Left lung (tissue), 10 donors: ENCODE results near the gene ZNF516. TPM values are rescaled to one million over a fixed set of nuclear protein-coding genes. Genes with fewer than 3 reads are reported as not detected.

Source experiments
- ATAC-seq: fragments of 200-7000 bp; cut with Tn5 transposase; one replicate; pipeline ENCODE4 v1.9.1; 2020; ENCODE audit warnings: moderate library complexity
- DNase-seq, 4 donors: peaks; one replicate each; pipeline ENCODE4 v3.0.0-alpha.2; 2013 to 2020
- H3K27ac ChIP-seq, 2 donors: fragments of 200-600 bp; sonication (generic) in 1 of 2; one replicate each; pipeline versions ENCODE4 v1.5.0 to v1.8.0; 2020 to 2021
- H3K27me3 ChIP-seq, 2 donors: fragments of 200-600 bp; sonication (generic) in 1 of 2; one replicate each; pipeline versions ENCODE4 v1.5.0 to v1.8.0; 2020 to 2021
- H3K36me3 ChIP-seq, 2 donors: fragments of 200-600 bp; sonication (generic) in 1 of 2; one replicate each; pipeline versions ENCODE4 v1.5.0 to v1.8.0; 2020 to 2021
- H3K4me1 ChIP-seq, 2 donors: fragments of 200-600 bp; one replicate each; pipeline ENCODE4 v1.8.0; 2021
- H3K4me3 ChIP-seq, 2 donors: fragments of 200-600 bp; sonication (generic) in 1 of 2; one replicate each; pipeline versions ENCODE4 v1.5.0 to v1.8.0; 2020 to 2021; ENCODE audit warnings: mild to moderate bottlenecking in 1 of 2
- H3K9me3 ChIP-seq, 2 donors: fragments of 200-600 bp; sonication (generic) in 1 of 2; one replicate each; pipeline versions ENCODE4 v1.5.0 to v1.8.0; 2020 to 2021
- intact Hi-C, 2 donors: fragments of 100-400 bp; cut with DNase I; formaldehyde crosslinking; loops; one replicate each; pipeline versions ENCODE4 v1.11.2 to v1.14.2; 2022
- polyA plus RNA-seq, 6 donors: library from polyadenylated mRNA; unstranded; fragments of 120-200 nt; gene quantifications; one replicate each; pipeline ENCODE4 v1.2.1, GENCODE V29; 2013; ENCODE audit not compliant: insufficient read length in 6 of 6
- total RNA-seq, 2 donors: library from RNA; stranded (reverse); fragmentation: NEBNext Ultra II Directional; extraction: Animal tissue kit (Norgen Biotek cat#: 25700); gene quantifications; one replicate each; pipeline ENCODE4 v1.2.1, GENCODE V29; 2021
- TF ChIP-seq, protein P1 (sequence below), 2 donors: fragments of 200-600 bp; sonication (generic) in 1 of 2; IDR thresholded peaks; one replicate each; pipeline versions ENCODE4 v1.5.0 to v1.8.0; 2021; ENCODE audit warnings: antibody characterized with exemption in 2 of 2
- donor health status: DM: no; HTN: yes; CAD: no.
- donor health status: DM: no; HTN: no; CAD: no.

The ZNF516 gene
- total and polyA plus RNA-seq, 8 donors = 33.9 to 51.2 (median 46.8) TPM

DNA sequence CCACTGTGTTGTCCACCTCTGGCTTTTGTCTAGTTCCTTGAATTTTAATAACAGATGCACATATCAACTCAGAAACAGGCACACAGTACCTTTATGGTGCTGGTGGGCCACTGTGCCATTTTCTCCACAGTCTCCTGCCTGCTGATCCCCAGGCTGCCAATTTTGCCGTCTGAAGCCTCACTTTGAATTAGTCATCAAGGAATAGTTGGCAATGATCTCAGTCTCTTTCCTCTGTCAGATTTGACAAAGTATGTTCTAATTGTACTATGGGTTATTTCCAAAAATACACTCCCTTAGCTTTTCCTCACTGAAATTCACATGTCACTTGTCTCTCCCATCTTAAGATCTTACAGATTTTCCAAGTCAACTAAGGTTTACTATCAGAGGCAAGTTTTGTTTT lies 140.7 kb downstream of the ZNF516 start:
- no peak for ATAC-seq
- H3K4me1 ChIP-seq = peaks cover 0 to under 1% of the 10 kb centered on the region in 2 donors
- intact Hi-C loops = no loop called here
- DNase-seq = no peak
- no peaks in the 10 kb centered on the region for H3K9me3 ChIP-seq
- H3K36me3 ChIP-seq = peaks cover 0 to 38% of the 10 kb centered on the region in 2 donors
- no peak overlapping the region for H3K4me3 ChIP-seq
- no peak overlapping the region for H3K27ac ChIP-seq
- H3K27me3 ChIP-seq = peaks cover 0 to 9% of the 10 kb centered on the region in 2 donors
- TF ChIP-seq, protein P1, sequence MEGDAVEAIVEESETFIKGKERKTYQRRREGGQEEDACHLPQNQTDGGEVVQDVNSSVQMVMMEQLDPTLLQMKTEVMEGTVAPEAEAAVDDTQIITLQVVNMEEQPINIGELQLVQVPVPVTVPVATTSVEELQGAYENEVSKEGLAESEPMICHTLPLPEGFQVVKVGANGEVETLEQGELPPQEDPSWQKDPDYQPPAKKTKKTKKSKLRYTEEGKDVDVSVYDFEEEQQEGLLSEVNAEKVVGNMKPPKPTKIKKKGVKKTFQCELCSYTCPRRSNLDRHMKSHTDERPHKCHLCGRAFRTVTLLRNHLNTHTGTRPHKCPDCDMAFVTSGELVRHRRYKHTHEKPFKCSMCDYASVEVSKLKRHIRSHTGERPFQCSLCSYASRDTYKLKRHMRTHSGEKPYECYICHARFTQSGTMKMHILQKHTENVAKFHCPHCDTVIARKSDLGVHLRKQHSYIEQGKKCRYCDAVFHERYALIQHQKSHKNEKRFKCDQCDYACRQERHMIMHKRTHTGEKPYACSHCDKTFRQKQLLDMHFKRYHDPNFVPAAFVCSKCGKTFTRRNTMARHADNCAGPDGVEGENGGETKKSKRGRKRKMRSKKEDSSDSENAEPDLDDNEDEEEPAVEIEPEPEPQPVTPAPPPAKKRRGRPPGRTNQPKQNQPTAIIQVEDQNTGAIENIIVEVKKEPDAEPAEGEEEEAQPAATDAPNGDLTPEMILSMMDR (IDR thresholded peaks at IDR 0.05) = no peak

DNA sequence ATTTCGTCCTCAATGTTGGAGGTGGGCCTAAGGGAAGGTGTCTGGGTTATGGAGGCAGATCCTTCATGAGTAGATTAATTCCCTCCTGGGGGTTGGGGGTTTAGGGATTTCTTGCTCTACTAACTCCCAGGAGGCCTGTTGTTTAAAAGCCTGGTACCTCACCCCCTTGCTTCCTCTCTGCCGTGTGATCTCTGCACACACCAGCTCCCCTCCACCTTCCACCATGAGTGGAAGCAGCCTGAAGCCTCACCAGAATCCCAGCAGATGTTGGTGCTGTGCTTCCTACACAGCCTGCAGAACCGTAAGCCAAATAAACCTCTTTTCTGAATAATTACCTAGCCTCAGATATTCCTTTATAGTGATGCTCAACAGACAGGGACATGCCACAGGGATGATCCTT lies 141.5 kb downstream of the ZNF516 start:
- H3K27ac ChIP-seq = no peak overlapping the region
- no peak for ATAC-seq
- intact Hi-C loops = no loop called here

DNA sequence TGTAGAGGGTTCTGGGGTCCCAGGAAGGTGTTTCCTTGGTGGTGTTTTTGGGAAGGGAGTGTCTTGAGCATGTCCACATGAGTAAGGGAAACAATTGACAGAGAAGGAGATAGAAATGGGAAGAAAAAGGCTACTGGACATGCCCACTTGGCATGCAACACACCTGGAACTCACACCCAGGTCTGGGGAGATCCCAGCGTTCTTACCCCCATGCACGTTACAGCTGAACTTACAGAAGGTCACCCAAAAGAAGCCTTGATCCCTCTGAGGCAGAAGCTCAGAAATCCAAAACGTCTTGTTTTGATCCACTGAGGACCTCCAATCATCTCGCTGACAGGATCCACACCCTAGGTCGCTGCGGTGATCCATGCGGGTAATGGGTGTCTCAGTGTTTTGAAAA lies 142.0 kb downstream of the ZNF516 start:
- TF ChIP-seq, protein P1 (IDR thresholded peaks at IDR 0.05) = no peak
- intact Hi-C loops = no loop called here
- no peak for DNase-seq
- H3K27ac ChIP-seq = no peak overlapping the region
- H3K27me3 ChIP-seq = peaks cover 0 to 9% of the 10 kb centered on the region in 2 donors
- H3K9me3 ChIP-seq = no peaks in the 10 kb centered on the region
- ATAC-seq = no peak
- no peak overlapping the region for H3K4me3 ChIP-seq
- peaks cover 0 to 10% of the 10 kb centered on the region in 2 donors for H3K4me1 ChIP-seq
- H3K36me3 ChIP-seq = peaks cover 0 to 25% of the 10 kb centered on the region in 2 donors

More for the DNA sequence above, 141.5 kb downstream of the ZNF516 start:
- H3K4me3 ChIP-seq = no peak overlapping the region
- H3K36me3 ChIP-seq = peaks cover 0 to 30% of the 10 kb centered on the region in 2 donors
- peaks cover 0 to 9% of the 10 kb centered on the region in 2 donors for H3K27me3 ChIP-seq
- peaks cover 0 to 9% of the 10 kb centered on the region in 2 donors for H3K4me1 ChIP-seq
- TF ChIP-seq, protein P1 (IDR thresholded peaks at IDR 0.05) = no peak
- H3K9me3 ChIP-seq = no peaks in the 10 kb centered on the region
- no peak for DNase-seq

DNA sequence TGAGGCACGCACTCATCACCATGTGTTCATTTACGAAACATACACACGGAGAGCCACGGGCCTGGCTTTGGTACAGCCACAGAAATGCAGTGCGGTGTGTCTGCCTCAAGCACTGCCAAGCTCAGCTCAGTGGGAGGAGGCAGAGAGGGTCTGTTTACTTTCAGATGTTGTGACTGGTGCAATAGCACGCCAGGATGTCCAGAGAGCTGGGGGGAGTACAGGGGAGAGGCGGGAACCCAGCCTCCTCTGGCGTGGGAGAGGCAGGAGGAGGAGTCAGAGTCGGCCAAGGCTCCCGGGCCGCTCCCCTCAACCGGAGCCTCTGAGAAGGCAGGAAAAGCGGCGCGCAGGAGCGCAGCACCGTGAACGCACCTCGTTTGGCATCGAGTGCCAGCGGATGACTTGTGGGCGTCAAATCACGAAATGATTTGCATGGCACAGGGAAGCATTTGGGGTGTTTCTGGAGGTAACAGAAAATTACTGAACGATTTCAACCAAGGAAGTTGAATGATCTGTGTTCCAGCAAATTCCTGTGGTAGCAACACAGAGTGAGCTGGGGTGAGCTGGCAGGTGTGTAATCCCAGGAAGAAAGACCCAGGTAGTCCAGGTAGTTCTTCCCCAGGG lies 143.0 kb downstream of the ZNF516 start:
- Histone ChIP-seq H3K4me1 (peaks cover 0 to 10% of the 10 kb centered on the region in 2 donors), H3K27ac (no peak overlapping the region), H3K27me3 (peaks cover 0 to 9% of the 10 kb centered on the region in 2 donors), H3K36me3 (peaks cover 0 to 16% of the 10 kb centered on the region in 2 donors), H3K9me3 (no peaks in the 10 kb centered on the region), H3K4me3 (no peak overlapping the region)
- DNase-seq (peak; percentile 51 to 87 (median 69)), ATAC-seq (peak; percentile 70)
- TF ChIP-seq, protein P1 (IDR thresholded peaks at IDR 0.05) = no peak
- intact Hi-C loops = no loop called here

DNA sequence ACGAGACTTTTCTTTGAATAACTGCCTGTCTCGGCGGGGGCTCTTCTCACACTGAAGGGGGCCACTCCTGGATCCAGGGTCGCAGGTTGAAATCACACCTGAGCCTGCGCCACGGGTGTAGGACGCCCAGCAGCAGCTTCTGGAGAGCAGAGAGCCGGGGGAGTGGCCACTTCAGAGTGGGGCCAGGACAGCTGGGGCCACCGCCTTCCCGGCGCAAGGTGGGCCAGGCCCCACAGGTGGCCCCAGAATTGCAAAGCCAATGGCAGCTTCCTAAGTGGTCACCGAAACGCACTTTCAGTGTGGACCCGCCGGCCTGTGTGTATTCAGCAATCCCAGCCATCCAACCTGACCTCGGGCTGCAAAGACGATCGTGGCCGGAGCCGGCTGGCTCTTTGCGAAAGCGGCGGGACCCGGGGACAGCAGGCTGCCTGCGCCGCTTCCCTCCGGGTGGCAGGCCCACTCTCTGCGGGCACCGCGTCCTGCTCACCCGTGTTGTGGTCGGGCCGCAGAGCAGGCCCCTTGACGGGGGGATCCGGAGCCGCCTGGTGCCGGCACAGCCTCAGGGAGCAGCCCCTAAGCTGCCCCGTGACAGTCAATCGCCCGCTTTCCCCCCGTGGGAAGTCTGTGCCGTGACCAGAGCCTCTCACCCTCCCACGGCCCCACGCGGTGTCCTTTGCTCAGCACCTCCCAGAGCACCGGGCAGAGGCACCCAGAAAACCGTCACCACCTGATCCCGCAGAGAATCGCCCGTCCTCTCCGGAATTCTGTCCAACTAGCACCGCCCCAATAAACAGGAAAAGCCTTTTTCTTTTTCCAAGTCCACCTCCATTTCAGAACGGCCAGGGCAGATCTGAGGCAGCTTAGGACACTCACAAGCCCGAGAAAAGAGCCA lies 144.7 kb downstream of the ZNF516 start:
- H3K4me1 ChIP-seq = peaks cover 0 to 10% of the 10 kb centered on the region in 2 donors
- no peaks in the 10 kb centered on the region for H3K36me3 ChIP-seq
- TF ChIP-seq, protein P1 (IDR thresholded peaks at IDR 0.05) = no peak
- H3K27ac ChIP-seq = no peak overlapping the region
- DNase-seq (peak in 1 of 4 donors; percentile 78), ATAC-seq (no peak)
- intact Hi-C loops = no loop called here
- H3K27me3 ChIP-seq = peaks cover 0 to 9% of the 10 kb centered on the region in 2 donors
- no peak overlapping the region for H3K4me3 ChIP-seq
- H3K9me3 ChIP-seq = no peaks in the 10 kb centered on the region
